Measurements from ENCODE around the gene DHRS7C. TPM values are rescaled to one million over a fixed set of nuclear protein-coding genes. Genes with fewer than 3 reads are reported as not detected.
A peak's percentile ranks its signal among the peaks of the same experiment; 100 is the strongest.

Gene DHRS7C
- polyA plus RNA-seq, 3 donors: not detected

DNA sequence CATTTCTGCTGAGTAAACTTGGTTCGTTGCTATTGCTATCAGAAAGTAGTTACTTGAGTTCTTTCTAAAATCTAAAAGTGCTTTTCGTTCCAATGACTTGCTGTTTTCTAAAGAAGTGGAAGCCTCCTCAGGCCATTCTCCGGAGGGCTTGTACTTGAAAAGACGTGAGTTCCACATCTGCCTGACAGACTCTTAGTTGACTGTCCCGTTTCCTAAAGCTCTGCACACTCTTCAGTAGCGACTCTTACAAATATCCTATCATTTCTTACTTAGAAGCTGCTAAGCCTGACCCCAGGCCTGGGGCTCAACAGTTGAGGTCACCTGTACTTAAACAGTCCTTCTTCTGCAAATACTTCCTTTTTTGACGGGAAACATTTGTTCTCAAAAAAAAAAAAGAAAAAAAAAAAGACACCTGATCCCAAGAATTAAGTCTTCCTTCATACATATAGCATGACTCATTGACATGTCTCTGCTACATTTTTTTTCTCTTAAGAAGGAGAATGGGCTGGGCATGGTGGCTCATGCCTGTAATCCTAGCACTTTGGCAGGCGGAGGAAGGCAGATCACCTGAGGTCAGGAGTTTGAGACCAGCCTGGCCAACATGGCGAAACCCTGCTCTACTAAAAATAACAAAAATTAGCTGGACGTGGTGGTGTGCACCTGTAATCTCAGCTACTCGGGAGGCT lies 61.5 kb downstream of the DHRS7C start:
- Mint-ChIP-seq H3K9me3 (peaks cover 0 to 5% (median 2%) of the 10 kb centered on the region in 7 donors), H3K27me3 (ENCODE audit: low read depth in 3 of 3) (peaks cover 0 to 4% (median 2%) of the 10 kb centered on the region in 3 donors), H3K36me3 (no peaks in the 10 kb centered on the region), H3K27ac (no peak overlapping the region), H3K4me3 (no peak overlapping the region), H3K4me1 (peaks cover 12% of the 10 kb centered on the region)
- H3K27me3 ChIP-seq (ENCODE audit: control insufficient read depth in 2 of 2, insufficient read depth in 2 of 2, low read length in 2 of 2): no peaks in the 10 kb centered on the region
- no peak overlapping the region for H3K9ac ChIP-seq (ENCODE audit: insufficient read depth, low read length, poor library complexity, severe bottlenecking)
- intact Hi-C loops (cut with micrococcal nuclease): no loop called here
- H3K79me2 ChIP-seq (ENCODE audit: insufficient read depth, low read length): no peaks in the 10 kb centered on the region
- no peak for DNase-seq
- TF ChIP-seq, protein P1, sequence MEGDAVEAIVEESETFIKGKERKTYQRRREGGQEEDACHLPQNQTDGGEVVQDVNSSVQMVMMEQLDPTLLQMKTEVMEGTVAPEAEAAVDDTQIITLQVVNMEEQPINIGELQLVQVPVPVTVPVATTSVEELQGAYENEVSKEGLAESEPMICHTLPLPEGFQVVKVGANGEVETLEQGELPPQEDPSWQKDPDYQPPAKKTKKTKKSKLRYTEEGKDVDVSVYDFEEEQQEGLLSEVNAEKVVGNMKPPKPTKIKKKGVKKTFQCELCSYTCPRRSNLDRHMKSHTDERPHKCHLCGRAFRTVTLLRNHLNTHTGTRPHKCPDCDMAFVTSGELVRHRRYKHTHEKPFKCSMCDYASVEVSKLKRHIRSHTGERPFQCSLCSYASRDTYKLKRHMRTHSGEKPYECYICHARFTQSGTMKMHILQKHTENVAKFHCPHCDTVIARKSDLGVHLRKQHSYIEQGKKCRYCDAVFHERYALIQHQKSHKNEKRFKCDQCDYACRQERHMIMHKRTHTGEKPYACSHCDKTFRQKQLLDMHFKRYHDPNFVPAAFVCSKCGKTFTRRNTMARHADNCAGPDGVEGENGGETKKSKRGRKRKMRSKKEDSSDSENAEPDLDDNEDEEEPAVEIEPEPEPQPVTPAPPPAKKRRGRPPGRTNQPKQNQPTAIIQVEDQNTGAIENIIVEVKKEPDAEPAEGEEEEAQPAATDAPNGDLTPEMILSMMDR (IDR thresholded peaks at IDR 0.05): no peak
- no peak overlapping the region for H2AFZ ChIP-seq (ENCODE audit: insufficient read depth, low read depth, low read length, poor library complexity, severe bottlenecking)
- no peaks in the 10 kb centered on the region for H4K20me1 ChIP-seq (ENCODE audit: insufficient read depth, low read length)
- H3K36me3 ChIP-seq (replicated peaks in 1 of 2; ENCODE audit: control insufficient read depth in 1 of 2, insufficient read depth in 2 of 2, low read length in 2 of 2): no peaks in the 10 kb centered on the region
- WGBS (ENCODE audit: insufficient coverage): 95% methylated on average over 9 of the region's 11 CpGs
- H3K27ac ChIP-seq (ENCODE audit: low read depth in 1 of 2, low read length in 2 of 2): no peak overlapping the region
- no peak overlapping the region for H3K4me3 ChIP-seq (replicated peaks in 1 of 3; ENCODE audit: low read depth in 2 of 3, low read length in 3 of 3)
- no peaks in the 10 kb centered on the region for H3K9me3 ChIP-seq (replicated peaks in 1 of 2; ENCODE audit: control insufficient read depth in 1 of 2, insufficient read depth in 1 of 2, low read length in 2 of 2)
- no peak overlapping the region for H3K4me2 ChIP-seq (replicated peaks; ENCODE audit: extremely low read depth, low read length, poor library complexity, severe bottlenecking)
- peaks cover 6 to 7% of the 10 kb centered on the region in 2 donors for H3K4me1 ChIP-seq (ENCODE audit: control insufficient read depth in 1 of 2, insufficient read depth in 2 of 2, low read length in 2 of 2)

DNA sequence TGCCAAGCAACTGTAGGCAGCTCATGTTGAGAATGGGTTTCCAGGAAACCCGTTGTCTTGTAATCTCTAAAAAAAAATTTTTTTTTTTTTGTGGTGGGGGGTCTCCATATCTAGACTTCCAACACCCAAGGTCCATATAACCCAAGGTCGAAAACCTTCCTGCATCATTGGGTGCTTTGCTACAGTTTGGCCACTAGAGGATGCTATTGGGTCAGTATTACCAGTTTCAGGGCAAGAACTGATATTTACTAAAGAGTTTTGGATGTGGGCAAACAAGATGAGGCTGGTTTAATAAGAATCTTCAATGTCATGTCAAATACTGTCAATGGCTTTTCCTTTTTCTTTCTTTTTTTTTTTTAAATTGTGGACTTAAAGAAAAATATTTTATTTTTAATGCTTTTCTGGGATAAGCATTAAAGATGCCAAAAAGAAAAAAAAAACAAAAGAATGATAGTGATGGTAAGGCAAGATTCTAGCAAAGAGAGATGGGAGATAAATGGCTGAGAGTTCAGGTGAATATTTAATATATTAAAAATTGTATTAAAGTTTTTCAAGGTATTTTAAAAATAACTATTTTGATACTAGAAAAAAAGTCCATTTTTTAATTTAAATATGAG lies 62.2 kb downstream of the DHRS7C start:
- Histone ChIP-seq H4K20me1 (ENCODE audit: insufficient read depth, low read length) (no peaks in the 10 kb centered on the region), H3K9me3 (replicated peaks in 1 of 2; ENCODE audit: control insufficient read depth in 1 of 2, insufficient read depth in 1 of 2, low read length in 2 of 2) (no peaks in the 10 kb centered on the region), H3K79me2 (ENCODE audit: insufficient read depth, low read length) (no peaks in the 10 kb centered on the region), H3K4me3 (replicated peaks in 1 of 3; ENCODE audit: low read depth in 2 of 3, low read length in 3 of 3) (no peak overlapping the region), H3K27me3 (ENCODE audit: control insufficient read depth in 2 of 2, insufficient read depth in 2 of 2, low read length in 2 of 2) (no peaks in the 10 kb centered on the region), H3K4me1 (ENCODE audit: control insufficient read depth in 1 of 2, insufficient read depth in 2 of 2, low read length in 2 of 2) (peaks cover 6 to 7% of the 10 kb centered on the region in 2 donors), H3K36me3 (replicated peaks in 1 of 2; ENCODE audit: control insufficient read depth in 1 of 2, insufficient read depth in 2 of 2, low read length in 2 of 2) (no peaks in the 10 kb centered on the region), H2AFZ (ENCODE audit: insufficient read depth, low read depth, low read length, poor library complexity, severe bottlenecking) (no peak overlapping the region), H3K27ac (ENCODE audit: low read depth in 1 of 2, low read length in 2 of 2) (no peak overlapping the region), H3K4me2 (replicated peaks; ENCODE audit: extremely low read depth, low read length, poor library complexity, severe bottlenecking) (no peak overlapping the region), H3K9ac (ENCODE audit: insufficient read depth, low read length, poor library complexity, severe bottlenecking) (no peak overlapping the region)
- Mint-ChIP-seq H3K4me3 (no peak overlapping the region), H3K27ac (no peak overlapping the region), H3K27me3 (ENCODE audit: low read depth in 3 of 3) (peaks cover 0 to 4% (median 4%) of the 10 kb centered on the region in 3 donors), H3K4me1 (peaks cover 12% of the 10 kb centered on the region), H3K9me3 (peaks cover 0 to 3% (median 0%) of the 10 kb centered on the region in 7 donors), H3K36me3 (no peaks in the 10 kb centered on the region)
- peak; percentile 6 to 36 (median 35) for DNase-seq
- no CpG with 5 or more reads among the region's 2 CpGs for WGBS (ENCODE audit: insufficient coverage)
- TF ChIP-seq, protein P1 (IDR thresholded peaks at IDR 0.05): peak; percentile 99
- intact Hi-C loops (cut with micrococcal nuclease): no loop called here

Data from CD14-positive monocyte (primary cell).